MV-4-11 (cell line): Measurements from ENCODE around the gene RAB9B.
"Not testable (repeated sequence)": the region's sequence is repeated elsewhere in the genome, so short reads cannot be mapped to it uniquely, and the experiment has no call there.

Experiments
- DNase-seq: peaks from one replicate; lab custom pipeline; 2025; lab: John Stamatoyannopoulos, UW

The RAB9B gene

GRCh38 chrX:103831803-103832544, at the start of gene RAB9B:
TSS of gene RAB9B (minus strand) at chrX:103832257. CDS start at chrX:103825784, 6,473 bp downstream.
- no peak for DNase-seq

- no peak for DNase-seq
These were observed 47.3 kb upstream of the RAB9B start for GRCh38 chrX:103879339-103879738.

- DNase-seq, result no peak
These were observed 46.5 kb upstream of the RAB9B start for GRCh38 chrX:103878466-103879122.

- DNase-seq, result no peak
These were observed 45.5 kb upstream of the RAB9B start for GRCh38 chrX:103877571-103877970.

- DNase-seq, result no peak
These were observed 33.0 kb upstream of the RAB9B start for GRCh38 chrX:103864886-103865534.

- no peak for DNase-seq
These were observed 32.1 kb upstream of the RAB9B start for GRCh38 chrX:103864149-103864548.

- DNase-seq, result no peak
These were observed 29.1 kb upstream of the RAB9B start for GRCh38 chrX:103861200-103861599.

GRCh38 chrX:103849558-103849957, 17.5 kb upstream of the RAB9B start:
- no peak for DNase-seq

GRCh38 chrX:103847174-103847870, 15.3 kb upstream of the RAB9B start:
- no peak for DNase-seq

GRCh38 chrX:103846386-103846785, 14.3 kb upstream of the RAB9B start:
- DNase-seq, result no peak

- no peak for DNase-seq
These were observed 13.2 kb upstream of the RAB9B start for GRCh38 chrX:103845165-103845653.

GRCh38 chrX:103839404-103839803, 7.3 kb upstream of the RAB9B start:
- DNase-seq, result no peak

GRCh38 chrX:103831342-103831802, 685 bp downstream of the RAB9B start:
- DNase-seq, result peak; percentile 4

- DNase-seq, result no peak
These were observed 1.2 kb downstream of the RAB9B start for GRCh38 chrX:103830848-103831247.

GRCh38 chrX:103828529-103828928, 3.5 kb downstream of the RAB9B start:
- DNase-seq, result no peak

- DNase-seq, result no peak
These were observed 6.2 kb downstream of the RAB9B start for GRCh38 chrX:103825881-103826280.

GRCh38 chrX:103823591-103823990, 8.5 kb downstream of the RAB9B start:
- no peak for DNase-seq

- not testable (repeated sequence) for DNase-seq
These were observed 11.3 kb downstream of the RAB9B start for GRCh38 chrX:103820802-103821201.

GRCh38 chrX:103818842-103819619, 13.0 kb downstream of the RAB9B start:
- no peak for DNase-seq

- DNase-seq, result peak; percentile 33
These were observed 14.6 kb downstream of the RAB9B start for GRCh38 chrX:103817502-103817901.

- not testable (repeated sequence) for DNase-seq
These were observed 15.0 kb downstream of the RAB9B start for GRCh38 chrX:103817101-103817500.
